Tibial nerve (tissue), 4 donors: ENCODE data around the gene OR5H15.

ENCODE experiments used
- EP300 ChIP-seq, 2 donors: sonication (generic); formaldehyde crosslinking; IDR thresholded peaks; one replicate each; pipeline ENCODE4 v1.6.1; 2017; ENCODE audit warnings: antibody characterized with exemption in 2 of 2, mild to moderate bottlenecking in 1 of 2
- POLR2A ChIP-seq, 2 donors: fragments of 450-650 bp; IDR thresholded peaks; one replicate each; pipeline ENCODE4 v1.6.1; 2017; ENCODE audit warnings: antibody characterized with exemption in 2 of 2, mild to moderate bottlenecking in 2 of 2, moderate library complexity in 2 of 2
- TF ChIP-seq, protein P1 (sequence below), 5 experiments: fragments of 200-600 bp in 3 of 5; fragments of 450-650 bp in 2 of 5; sonication (generic) in 3 of 5; IDR thresholded peaks; one replicate each; pipeline ENCODE4 v1.5.1; 2016 to 2019; ENCODE audit warnings: antibody characterized with exemption in 5 of 5, mild to moderate bottlenecking in 3 of 5, moderate library complexity in 2 of 5

DNA sequence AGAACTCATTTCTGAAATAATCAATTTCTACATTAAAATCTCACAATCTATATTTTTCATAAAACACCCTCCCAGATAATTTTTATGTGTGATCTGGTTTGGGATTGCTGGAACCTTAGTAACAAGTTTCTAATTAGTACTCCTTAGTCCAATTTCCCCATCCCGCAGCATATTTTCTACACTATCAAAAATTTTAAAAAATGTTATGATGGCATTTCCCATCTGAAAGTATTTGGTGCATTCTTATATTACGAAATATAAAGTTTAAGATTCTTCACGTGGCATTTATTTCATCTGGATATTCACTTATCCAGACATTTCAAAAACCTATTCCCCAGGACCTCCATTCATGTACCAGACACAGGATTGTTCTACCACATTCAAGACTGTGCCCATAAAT lies 17.7 kb upstream of the OR5H15 start:
- TF ChIP-seq POLR2A (IDR thresholded peaks at IDR 0.05) (no peak), EP300 (IDR thresholded peaks at IDR 0.05) (no peak)
- TF ChIP-seq, protein P1, sequence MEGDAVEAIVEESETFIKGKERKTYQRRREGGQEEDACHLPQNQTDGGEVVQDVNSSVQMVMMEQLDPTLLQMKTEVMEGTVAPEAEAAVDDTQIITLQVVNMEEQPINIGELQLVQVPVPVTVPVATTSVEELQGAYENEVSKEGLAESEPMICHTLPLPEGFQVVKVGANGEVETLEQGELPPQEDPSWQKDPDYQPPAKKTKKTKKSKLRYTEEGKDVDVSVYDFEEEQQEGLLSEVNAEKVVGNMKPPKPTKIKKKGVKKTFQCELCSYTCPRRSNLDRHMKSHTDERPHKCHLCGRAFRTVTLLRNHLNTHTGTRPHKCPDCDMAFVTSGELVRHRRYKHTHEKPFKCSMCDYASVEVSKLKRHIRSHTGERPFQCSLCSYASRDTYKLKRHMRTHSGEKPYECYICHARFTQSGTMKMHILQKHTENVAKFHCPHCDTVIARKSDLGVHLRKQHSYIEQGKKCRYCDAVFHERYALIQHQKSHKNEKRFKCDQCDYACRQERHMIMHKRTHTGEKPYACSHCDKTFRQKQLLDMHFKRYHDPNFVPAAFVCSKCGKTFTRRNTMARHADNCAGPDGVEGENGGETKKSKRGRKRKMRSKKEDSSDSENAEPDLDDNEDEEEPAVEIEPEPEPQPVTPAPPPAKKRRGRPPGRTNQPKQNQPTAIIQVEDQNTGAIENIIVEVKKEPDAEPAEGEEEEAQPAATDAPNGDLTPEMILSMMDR (IDR thresholded peaks at IDR 0.05) = no peak
